Subcutaneous abdominal adipose tissue (tissue), 5 donors: ENCODE data around the gene AGTR1.

Experiments used
- H3K27ac ChIP-seq: one replicate; pipeline ENCODE4 v1.7.0; 2013; ENCODE audit warnings: low read depth, mild to moderate bottlenecking, inconsistent platforms, low read length, moderate library complexity
- H3K27me3 ChIP-seq, 5 donors: one replicate each; pipeline ENCODE4 v1.7.0; 2013; ENCODE audit warnings: low read length in 5 of 5, inconsistent platforms in 1 of 5; ENCODE audit not compliant: control insufficient read depth in 5 of 5, insufficient read depth in 4 of 5
- H3K36me3 ChIP-seq, 5 donors: one replicate each; pipeline ENCODE4 v1.7.0; 2013; ENCODE audit warnings: low read length in 5 of 5; ENCODE audit not compliant: control insufficient read depth in 5 of 5, insufficient read depth in 5 of 5
- H3K4me1 ChIP-seq, 5 donors: one replicate each; pipeline ENCODE4 v1.7.0; 2013; ENCODE audit warnings: low read length in 5 of 5, mild to moderate bottlenecking in 3 of 5, moderate library complexity in 1 of 5; ENCODE audit not compliant: control insufficient read depth in 5 of 5, insufficient read depth in 5 of 5
- H3K4me3 ChIP-seq, 5 donors: one replicate each; pipeline ENCODE4 v1.7.0; 2013; ENCODE audit warnings: low read length in 5 of 5, low read depth in 1 of 5
- H3K9ac ChIP-seq, 5 donors: one replicate each; pipeline ENCODE4 v1.7.0; 2013; ENCODE audit warnings: low read length in 5 of 5, mild to moderate bottlenecking in 4 of 5, moderate library complexity in 3 of 5
- H3K9me3 ChIP-seq, 5 donors: one replicate each; pipeline ENCODE4 v1.7.0; 2013; ENCODE audit warnings: low read length in 5 of 5; ENCODE audit not compliant: control insufficient read depth in 5 of 5
- donor health status: healthy.
- donor health status: healthy.
- donor health status: healthy.
- donor health status: healthy.
- donor health status: healthy.

AGTR1 gene

GRCh38 chr3:148698190-148698810 lies 597 bp downstream of the AGTR1 start:
- H3K36me3 ChIP-seq, result no peaks in the 10 kb centered on the region
- H3K4me3 ChIP-seq, result peak overlapping the region; percentile 48 to 82 (median 73)
- peak overlapping the region; percentile 9 for H3K27ac ChIP-seq
- H3K9me3 ChIP-seq, result no peaks in the 10 kb centered on the region
- H3K27me3 ChIP-seq, result peaks cover 0 to 26% (median 15%) of the 10 kb centered on the region in 5 donors
- peak overlapping the region in 4 of 5 donors; percentile 4 to 52 (median 48) for H3K9ac ChIP-seq
- H3K4me1 ChIP-seq, result peaks cover 0 to 11% (median 7%) of the 10 kb centered on the region in 5 donors

DNA sequence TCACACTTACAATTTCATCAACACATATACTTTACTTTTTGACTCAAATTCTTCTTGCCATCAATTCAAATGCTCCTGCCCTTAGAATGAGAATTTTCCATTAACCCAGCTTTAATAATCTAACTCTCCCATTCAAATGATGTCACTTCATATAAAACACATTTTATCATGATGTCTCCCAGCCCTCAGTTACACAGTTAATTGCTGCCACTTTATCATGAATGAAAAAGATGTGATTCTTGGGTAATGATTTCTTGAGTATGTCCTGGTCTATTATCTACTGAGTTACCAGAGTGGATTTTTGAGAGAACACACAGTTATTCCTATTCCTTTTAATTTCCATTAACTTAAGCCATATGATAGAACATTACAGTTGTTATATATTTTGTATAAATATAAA lies 7.6 kb downstream of the AGTR1 start:
- no peaks in the 10 kb centered on the region for H3K9me3 ChIP-seq
- H3K4me3 ChIP-seq, result no peak overlapping the region
- H3K27ac ChIP-seq, result no peak overlapping the region
- H3K27me3 ChIP-seq, result peaks cover 0 to 2% (median 0%) of the 10 kb centered on the region in 5 donors
- H3K36me3 ChIP-seq, result no peaks in the 10 kb centered on the region
- no peak overlapping the region for H3K9ac ChIP-seq
- H3K4me1 ChIP-seq, result no peaks in the 10 kb centered on the region

DNA sequence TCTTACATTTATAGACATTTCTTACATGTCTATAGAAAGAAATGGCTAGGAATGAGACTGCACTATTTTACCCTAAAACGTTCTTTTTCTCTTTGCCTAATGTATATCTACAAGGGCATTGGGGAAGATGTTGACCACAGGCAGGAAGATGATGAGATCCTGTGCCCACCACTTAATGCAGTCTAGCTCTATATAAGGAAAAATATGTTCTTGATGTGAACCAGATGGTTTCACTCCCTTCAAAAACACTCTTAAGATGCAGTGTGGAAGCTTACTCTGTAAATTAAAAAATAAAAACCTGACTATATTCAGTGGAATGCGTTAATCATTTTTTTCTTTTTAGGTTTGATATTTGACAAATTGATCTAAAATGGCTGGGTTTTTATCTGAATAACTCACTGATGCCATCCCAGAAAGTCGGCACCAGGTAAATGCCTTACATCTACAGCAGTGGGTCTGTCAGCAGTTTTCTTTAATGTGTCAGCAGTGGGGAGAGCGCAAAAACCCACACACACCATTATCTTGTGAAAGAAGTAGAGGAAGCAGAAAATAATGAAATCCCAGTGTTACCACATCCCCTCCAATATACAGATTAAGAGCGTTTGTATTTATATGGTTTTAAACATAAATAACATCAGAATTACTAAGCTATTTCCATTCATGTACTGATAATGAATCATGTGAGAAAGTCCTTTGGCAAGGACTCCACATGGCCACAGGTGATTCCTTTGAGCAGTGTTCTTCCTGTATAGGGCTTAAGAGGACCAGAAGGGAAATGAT lies 10.1 kb downstream of the AGTR1 start:
- H3K27ac ChIP-seq, result no peak overlapping the region
- no peaks in the 10 kb centered on the region for H3K27me3 ChIP-seq
- no peak overlapping the region for H3K4me3 ChIP-seq
- H3K9ac ChIP-seq, result no peak overlapping the region
- H3K4me1 ChIP-seq, result no peaks in the 10 kb centered on the region
- no peaks in the 10 kb centered on the region for H3K36me3 ChIP-seq
- H3K9me3 ChIP-seq, result no peaks in the 10 kb centered on the region

GRCh38 chr3:148708409-148708808 lies 10.7 kb downstream of the AGTR1 start:
- no peaks in the 10 kb centered on the region for H3K36me3 ChIP-seq
- no peak overlapping the region for H3K9ac ChIP-seq
- H3K27ac ChIP-seq, result no peak overlapping the region
- no peaks in the 10 kb centered on the region for H3K4me1 ChIP-seq
- no peaks in the 10 kb centered on the region for H3K27me3 ChIP-seq
- no peak overlapping the region for H3K4me3 ChIP-seq
- no peaks in the 10 kb centered on the region for H3K9me3 ChIP-seq

DNA sequence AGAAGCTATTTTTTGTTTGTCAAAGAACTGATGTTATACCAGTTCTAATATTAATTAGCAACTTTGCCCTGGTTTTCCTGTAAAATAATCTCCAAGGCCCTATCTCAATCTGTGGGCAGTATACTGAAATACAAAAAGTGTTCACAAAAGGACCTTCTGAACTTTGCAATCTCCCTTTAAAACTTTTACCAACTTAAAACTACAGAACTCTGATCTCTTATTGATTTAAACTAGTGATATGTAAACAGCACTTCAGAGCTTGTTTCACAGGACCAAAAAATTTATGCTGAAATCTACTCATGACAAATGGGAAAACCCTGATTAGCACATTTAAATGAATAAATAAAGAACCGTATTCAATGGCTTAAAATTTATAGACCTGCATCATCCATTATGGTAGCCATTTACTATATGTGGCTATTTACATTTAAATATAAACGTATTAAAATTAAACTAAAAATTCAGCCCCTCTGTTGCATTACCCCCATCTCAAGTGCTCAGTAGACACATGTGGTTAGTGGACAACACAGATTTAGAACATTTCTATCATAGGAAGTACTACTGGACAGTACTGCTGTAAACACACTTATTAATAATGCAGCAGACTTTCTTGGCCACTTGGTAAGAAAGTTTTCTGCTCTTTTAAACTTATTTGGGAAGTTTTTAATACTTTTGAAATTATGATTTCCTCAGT lies 12.0 kb downstream of the AGTR1 start:
- H3K4me3 ChIP-seq, result no peak overlapping the region
- no peaks in the 10 kb centered on the region for H3K36me3 ChIP-seq
- no peaks in the 10 kb centered on the region for H3K27me3 ChIP-seq
- no peak overlapping the region for H3K27ac ChIP-seq
- no peaks in the 10 kb centered on the region for H3K4me1 ChIP-seq
- no peak overlapping the region for H3K9ac ChIP-seq
- H3K9me3 ChIP-seq, result no peaks in the 10 kb centered on the region

DNA sequence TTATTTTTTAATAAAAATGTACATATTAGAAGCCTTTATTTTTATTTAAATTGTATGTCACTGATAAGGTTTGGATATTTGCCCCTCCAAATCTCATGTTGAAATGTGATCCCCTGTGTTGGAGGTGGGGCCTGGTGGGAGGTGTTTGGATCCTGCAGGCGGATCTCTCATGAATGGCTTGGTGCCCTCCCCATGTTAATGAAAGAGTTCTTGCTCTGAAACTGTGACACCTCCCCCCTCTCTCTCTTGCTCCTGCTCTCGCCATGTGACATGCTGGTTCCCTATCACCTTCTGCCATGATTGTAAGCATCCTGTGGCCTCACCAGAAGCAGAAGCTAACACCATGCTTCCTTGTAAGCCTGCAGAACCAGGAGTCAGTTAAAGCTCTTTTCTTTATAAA lies 13.0 kb downstream of the AGTR1 start:
- Histone ChIP-seq H3K27ac (no peak overlapping the region), H3K9me3 (no peaks in the 10 kb centered on the region), H3K9ac (no peak overlapping the region), H3K27me3 (no peaks in the 10 kb centered on the region), H3K4me3 (no peak overlapping the region), H3K36me3 (no peaks in the 10 kb centered on the region), H3K4me1 (no peaks in the 10 kb centered on the region)

GRCh38 chr3:148711981-148712666 lies 14.4 kb downstream of the AGTR1 start:
- Histone ChIP-seq H3K4me3 (no peak overlapping the region), H3K4me1 (no peaks in the 10 kb centered on the region), H3K36me3 (no peaks in the 10 kb centered on the region), H3K27me3 (no peaks in the 10 kb centered on the region), H3K9me3 (no peaks in the 10 kb centered on the region), H3K9ac (no peak overlapping the region), H3K27ac (no peak overlapping the region)

- Histone ChIP-seq H3K27me3 (no peaks in the 10 kb centered on the region), H3K36me3 (no peaks in the 10 kb centered on the region), H3K27ac (no peak overlapping the region), H3K4me3 (no peak overlapping the region), H3K4me1 (peaks cover 0 to 4% (median 0%) of the 10 kb centered on the region in 5 donors), H3K9ac (no peak overlapping the region), H3K9me3 (no peaks in the 10 kb centered on the region)
These were observed 16.8 kb downstream of the AGTR1 start for GRCh38 chr3:148714521-148714920.

DNA sequence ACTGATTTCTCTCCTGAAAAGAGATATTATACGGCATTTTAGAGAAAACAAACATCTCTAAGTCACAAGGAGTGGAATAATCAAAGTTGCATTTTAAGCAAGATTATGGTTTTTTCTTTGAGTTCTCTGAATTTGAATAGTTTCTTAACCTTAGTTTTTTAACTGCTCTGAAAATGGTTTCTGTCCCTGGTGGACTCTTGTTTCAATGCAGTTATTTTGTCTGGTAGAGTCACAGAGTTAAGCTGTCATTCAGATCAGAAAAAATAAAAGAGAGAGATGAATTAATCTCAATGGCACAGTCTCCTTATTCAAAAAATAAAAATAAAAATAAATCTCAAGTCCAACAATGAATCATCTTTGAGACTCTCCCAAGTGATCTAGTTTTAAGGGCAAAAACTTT lies 19.0 kb downstream of the AGTR1 start:
- Histone ChIP-seq H3K9me3 (no peaks in the 10 kb centered on the region), H3K4me3 (no peak overlapping the region), H3K27me3 (no peaks in the 10 kb centered on the region), H3K9ac (no peak overlapping the region), H3K36me3 (no peaks in the 10 kb centered on the region), H3K4me1 (peaks cover 0 to 4% (median 0%) of the 10 kb centered on the region in 5 donors), H3K27ac (no peak overlapping the region)
